Testis (tissue), 2 donors: Measurements from ENCODE around the gene MIPEP.

Source experiments
- POLR2A ChIP-seq: fragments of 450-650 bp; IDR thresholded peaks from one replicate; pipeline ENCODE4 v1.6.1; 2017; ENCODE audit warnings: antibody characterized with exemption, mild to moderate bottlenecking, moderate library complexity
- TF ChIP-seq, protein P1 (sequence below), 3 experiments: fragments of 450-650 bp in 2 of 3; fragments of 200-600 bp in 1 of 3; sonication (generic) in 1 of 3; IDR thresholded peaks; one replicate each; pipeline ENCODE4 v1.5.1; 2016 to 2019; ENCODE audit warnings: antibody characterized with exemption in 3 of 3, mild to moderate bottlenecking in 2 of 3, moderate library complexity in 1 of 3

DNA sequence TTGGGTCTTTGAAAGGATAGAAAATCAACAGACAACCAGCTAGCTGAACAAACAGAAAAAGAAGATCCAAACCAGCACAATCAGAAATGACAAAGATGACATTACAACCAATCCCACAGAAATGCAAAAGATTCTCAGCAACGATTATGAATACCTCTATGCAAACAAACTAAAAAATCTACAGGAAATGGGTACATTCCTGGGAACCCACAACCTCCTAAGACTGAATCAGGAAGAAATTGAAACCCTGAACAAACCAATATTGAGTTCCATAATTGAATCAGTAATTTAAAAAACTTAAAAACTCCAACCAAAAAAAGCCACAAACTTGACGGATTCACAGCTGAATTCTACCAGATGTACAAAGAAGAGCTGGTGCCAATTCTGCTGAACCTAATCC, 29.0 kb upstream of the MIPEP start:
- TF ChIP-seq, protein P1, sequence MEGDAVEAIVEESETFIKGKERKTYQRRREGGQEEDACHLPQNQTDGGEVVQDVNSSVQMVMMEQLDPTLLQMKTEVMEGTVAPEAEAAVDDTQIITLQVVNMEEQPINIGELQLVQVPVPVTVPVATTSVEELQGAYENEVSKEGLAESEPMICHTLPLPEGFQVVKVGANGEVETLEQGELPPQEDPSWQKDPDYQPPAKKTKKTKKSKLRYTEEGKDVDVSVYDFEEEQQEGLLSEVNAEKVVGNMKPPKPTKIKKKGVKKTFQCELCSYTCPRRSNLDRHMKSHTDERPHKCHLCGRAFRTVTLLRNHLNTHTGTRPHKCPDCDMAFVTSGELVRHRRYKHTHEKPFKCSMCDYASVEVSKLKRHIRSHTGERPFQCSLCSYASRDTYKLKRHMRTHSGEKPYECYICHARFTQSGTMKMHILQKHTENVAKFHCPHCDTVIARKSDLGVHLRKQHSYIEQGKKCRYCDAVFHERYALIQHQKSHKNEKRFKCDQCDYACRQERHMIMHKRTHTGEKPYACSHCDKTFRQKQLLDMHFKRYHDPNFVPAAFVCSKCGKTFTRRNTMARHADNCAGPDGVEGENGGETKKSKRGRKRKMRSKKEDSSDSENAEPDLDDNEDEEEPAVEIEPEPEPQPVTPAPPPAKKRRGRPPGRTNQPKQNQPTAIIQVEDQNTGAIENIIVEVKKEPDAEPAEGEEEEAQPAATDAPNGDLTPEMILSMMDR (IDR thresholded peaks at IDR 0.05) = no peak
- TF ChIP-seq POLR2A = no peak
